Coronary artery (tissue), 2 donors: Measurements from ENCODE around the gene PIR.

ENCODE experiments used
- DNase-seq: peaks from one replicate; pipeline ENCODE4 v3.0.0-alpha.2; 2017; ENCODE audit warnings: low spot score
- H3K27ac ChIP-seq, 2 donors: fragments of 200-600 bp; sonication (generic); one replicate each; pipeline ENCODE4 v1.5.1; 2016 to 2019
- H3K4me3 ChIP-seq: fragments of 200-600 bp; sonication (generic); 2 replicates; pipeline ENCODE4 v1.5.1; 2016; ENCODE audit warnings: mild to moderate bottlenecking, moderate library complexity
- CTCF ChIP-seq: fragments of 200-600 bp; sonication (generic); IDR thresholded peaks from one replicate; pipeline ENCODE4 v1.5.1; 2019; ENCODE audit warnings: antibody characterized with exemption

The PIR gene

GRCh38 chrX:15430584-15430983, 62.5 kb downstream of the PIR start:
- Histone ChIP-seq H3K4me3 (no peak overlapping the region), H3K27ac (no peak overlapping the region)
- no peak for DNase-seq
- no peak for TF ChIP-seq CTCF

GRCh38 chrX:15430076-15430475, 63.1 kb downstream of the PIR start:
- TF ChIP-seq CTCF, result no peak
- Histone ChIP-seq H3K4me3 (no peak overlapping the region), H3K27ac (no peak overlapping the region)
- no peak for DNase-seq

GRCh38 chrX:15425024-15425423, 68.1 kb downstream of the PIR start:
- no peak for DNase-seq
- no peak overlapping the region for H3K4me3 ChIP-seq
- H3K27ac ChIP-seq, result no peak overlapping the region
- no peak for TF ChIP-seq CTCF

- TF ChIP-seq CTCF, result no peak
Measured at GRCh38 chrX:15418707-15419181, 74.4 kb downstream of the PIR start.

GRCh38 chrX:15418041-15418706, 75.0 kb downstream of the PIR start:
- Histone ChIP-seq H3K4me3 (no peak overlapping the region), H3K27ac (no peak overlapping the region)
- no peak for DNase-seq
- no peak for TF ChIP-seq CTCF

More at GRCh38 chrX:15418707-15419181, 74.4 kb downstream of the PIR start:
- H3K27ac ChIP-seq, result no peak overlapping the region
- no peak overlapping the region for H3K4me3 ChIP-seq
- no peak for DNase-seq

- DNase-seq, result no peak
- Histone ChIP-seq H3K27ac (no peak overlapping the region), H3K4me3 (no peak overlapping the region)
- TF ChIP-seq CTCF, result no peak
Measured at GRCh38 chrX:15416133-15416993, 76.8 kb downstream of the PIR start.
